ENCODE measurements around the gene ST6GALNAC3. TPM values are rescaled to one million over a fixed set of nuclear protein-coding genes. Genes with fewer than 3 reads are reported as not detected.

Gene ST6GALNAC3
- total RNA-seq, 2 donors from 2014 or later, result 6.3 to 7.6 TPM

- no peaks in the 10 kb centered on the region for H3K36me3 Mint-ChIP-seq (ENCODE audit: low read depth)
- peaks cover 22% of the 10 kb centered on the region for H3K4me1 Mint-ChIP-seq
- no peak for DNase-seq
Measured at GRCh38 chr1:76290271-76290670, 215.7 kb downstream of the ST6GALNAC3 start.

GRCh38 chr1:76291191-76291590, 216.6 kb downstream of the ST6GALNAC3 start:
- H3K4me1 ChIP-seq (ENCODE audit: control insufficient read depth, insufficient read depth, low read length), result no peaks in the 10 kb centered on the region
- H3K27me3 ChIP-seq (ENCODE audit: control insufficient read depth, insufficient read depth, low read length, poor library complexity, severe bottlenecking), result no peaks in the 10 kb centered on the region
- DNase-seq, result no peak
- Mint-ChIP-seq H3K9me3 (no peaks in the 10 kb centered on the region), H3K36me3 (ENCODE audit: low read depth) (no peaks in the 10 kb centered on the region), H3K27me3 (ENCODE audit: insufficient read depth) (no peaks in the 10 kb centered on the region), H3K27ac (no peak overlapping the region), H3K4me3 (no peak overlapping the region), H3K4me1 (peaks cover 22% of the 10 kb centered on the region)
- no peak overlapping the region for H3K9ac ChIP-seq (ENCODE audit: extremely low read depth, low read length, poor library complexity, severe bottlenecking)
- WGBS, 2 experiments (ENCODE audit: insufficient coverage in 1 of 2, insufficient read length in 1 of 2), result 87 to 91% methylated on average over 9 to 13 of the region's 13 CpGs
- no peaks in the 10 kb centered on the region for H3K9me3 ChIP-seq (ENCODE audit: control insufficient read depth, low read length)
- H3K4me3 ChIP-seq (ENCODE audit: low read length), result no peak overlapping the region
- TF ChIP-seq CTCF (conservative IDR thresholded peaks at IDR 0.05), result no peak
- no peak overlapping the region for H3K27ac ChIP-seq (ENCODE audit: low read depth, low read length)
- no peaks in the 10 kb centered on the region for H3K36me3 ChIP-seq (ENCODE audit: control insufficient read depth, insufficient read depth, low read length)

More at GRCh38 chr1:76290271-76290670, 215.7 kb downstream of the ST6GALNAC3 start:
- Mint-ChIP-seq H3K27ac (no peak overlapping the region), H3K4me3 (no peak overlapping the region), H3K9me3 (no peaks in the 10 kb centered on the region), H3K27me3 (ENCODE audit: insufficient read depth) (no peaks in the 10 kb centered on the region)
- no peaks in the 10 kb centered on the region for H3K36me3 ChIP-seq (ENCODE audit: control insufficient read depth, insufficient read depth, low read length)
- H3K9ac ChIP-seq (ENCODE audit: extremely low read depth, low read length, poor library complexity, severe bottlenecking), result no peak overlapping the region
- H3K27ac ChIP-seq (ENCODE audit: low read depth, low read length), result no peak overlapping the region
- H3K9me3 ChIP-seq (ENCODE audit: control insufficient read depth, low read length), result no peaks in the 10 kb centered on the region
- no peaks in the 10 kb centered on the region for H3K27me3 ChIP-seq (ENCODE audit: control insufficient read depth, insufficient read depth, low read length, poor library complexity, severe bottlenecking)
- TF ChIP-seq CTCF (conservative IDR thresholded peaks at IDR 0.05), result no peak
- no peaks in the 10 kb centered on the region for H3K4me1 ChIP-seq (ENCODE audit: control insufficient read depth, insufficient read depth, low read length)
- 93 to 96% methylated on average over 2 of the region's 2 CpGs for WGBS, 2 experiments (ENCODE audit: insufficient coverage in 1 of 2, insufficient read length in 1 of 2)
- no peak overlapping the region for H3K4me3 ChIP-seq (ENCODE audit: low read length)

- H3K36me3 ChIP-seq (ENCODE audit: control insufficient read depth, insufficient read depth, low read length), result no peaks in the 10 kb centered on the region
- H3K4me1 ChIP-seq (ENCODE audit: control insufficient read depth, insufficient read depth, low read length), result no peaks in the 10 kb centered on the region
- H3K4me1 Mint-ChIP-seq, result peaks cover 22% of the 10 kb centered on the region
- H3K27ac Mint-ChIP-seq, result no peak overlapping the region
- no peaks in the 10 kb centered on the region for H3K27me3 ChIP-seq (ENCODE audit: control insufficient read depth, insufficient read depth, low read length, poor library complexity, severe bottlenecking)
- H3K36me3 Mint-ChIP-seq (ENCODE audit: low read depth), result no peaks in the 10 kb centered on the region
- 96% methylated on average over 1 of the region's 1 CpG; no CpG with 5 or more reads in 1 of the 2 experiments for WGBS, 2 experiments (ENCODE audit: insufficient coverage in 1 of 2, insufficient read length in 1 of 2)
- no peak overlapping the region for H3K9ac ChIP-seq (ENCODE audit: extremely low read depth, low read length, poor library complexity, severe bottlenecking)
- no peaks in the 10 kb centered on the region for H3K27me3 Mint-ChIP-seq (ENCODE audit: insufficient read depth)
- H3K4me3 ChIP-seq (ENCODE audit: low read length), result no peak overlapping the region
- TF ChIP-seq CTCF (conservative IDR thresholded peaks at IDR 0.05), result no peak
- no peak overlapping the region for H3K4me3 Mint-ChIP-seq
- no peaks in the 10 kb centered on the region for H3K9me3 Mint-ChIP-seq
- no peak overlapping the region for H3K27ac ChIP-seq (ENCODE audit: low read depth, low read length)
- H3K9me3 ChIP-seq (ENCODE audit: control insufficient read depth, low read length), result no peaks in the 10 kb centered on the region
- DNase-seq, result no peak
Measured at GRCh38 chr1:76291737-76292136, 217.2 kb downstream of the ST6GALNAC3 start.
